SIG-M5 (cell line): Measurements from ENCODE around the gene ZNF44.
"Not testable (repeated sequence)": the region's sequence is repeated elsewhere in the genome, so short reads cannot be mapped to it uniquely, and the experiment has no call there.

Source experiments
- DNase-seq: peaks from one replicate; lab custom pipeline; 2025; lab: John Stamatoyannopoulos, UW

Gene ZNF44

GRCh38 chr19:12294249-12295158, at the start of gene ZNF44:
ZNF44 (minus strand) TSS chr19:12294883; CDS start chr19:12294694, 189 bp downstream.
- peak; percentile 10 for DNase-seq

- DNase-seq = no peak
These were observed 38.8 kb upstream of the ZNF44 start, which contains the start of gene ZNF563 for GRCh38 chr19:12333162-12334159. ZNF563 (minus strand) TSS chr19:12333633; CDS start chr19:12333482, 151 bp downstream.

GRCh38 chr19:12331211-12331941, 36.7 kb upstream of the ZNF44 start:
- DNase-seq = no peak

- DNase-seq = no peak
These were observed 35.7 kb upstream of the ZNF44 start for GRCh38 chr19:12330340-12330739.

GRCh38 chr19:12325690-12326089, 31.0 kb upstream of the ZNF44 start:
- no peak for DNase-seq

GRCh38 chr19:12318782-12319413, 24.2 kb upstream of the ZNF44 start:
- DNase-seq = no peak

- no peak for DNase-seq
These were observed 19.9 kb upstream of the ZNF44 start for GRCh38 chr19:12314553-12314952.

GRCh38 chr19:12308891-12309290, 14.2 kb upstream of the ZNF44 start:
- DNase-seq = not testable (repeated sequence)

GRCh38 chr19:12295191-12295590, 508 bp upstream of the ZNF44 start:
- DNase-seq = no peak

- DNase-seq = no peak
These were observed 870 bp downstream of the ZNF44 start for GRCh38 chr19:12293777-12294248.

- no peak for DNase-seq
These were observed 5.0 kb downstream of the ZNF44 start for GRCh38 chr19:12289790-12290065.

GRCh38 chr19:12287958-12288500, 6.7 kb downstream of the ZNF44 start:
- DNase-seq = no peak

GRCh38 chr19:12284631-12285030, 10.1 kb downstream of the ZNF44 start:
- DNase-seq = no peak

GRCh38 chr19:12284226-12284625, 10.5 kb downstream of the ZNF44 start:
- DNase-seq = no peak

GRCh38 chr19:12278713-12279112, 16.0 kb downstream of the ZNF44 start:
- DNase-seq = no peak

- no peak for DNase-seq
These were observed 21.4 kb downstream of the ZNF44 start for GRCh38 chr19:12272980-12273901.

- no peak for DNase-seq
These were observed 22.3 kb downstream of the ZNF44 start for GRCh38 chr19:12272386-12272785.

GRCh38 chr19:12270854-12271253, 23.8 kb downstream of the ZNF44 start:
- DNase-seq = no peak

GRCh38 chr19:12265921-12266704, 28.6 kb downstream of the ZNF44 start:
- DNase-seq = no peak
